Activated CD4-positive, CD25-positive, alpha-beta regulatory T cell treated with anti-CD3 and anti-CD28 coated beads, Interleukin-2, amount 50 U/mL, for 24 hours (primary cell): ENCODE data around the gene LRRC26.

Experiments
- ATAC-seq, 2 donors: fragments of 150-1000 bp; cut with Tn5 transposase; one replicate each; pipeline ENCODE4 v1.10.0; 2021; ENCODE audit warnings: mild to moderate bottlenecking in 1 of 2, moderate library complexity in 1 of 2

Gene LRRC26

GRCh38 chr9:137166380-137167229 lies 3.2 kb downstream of the LRRC26 start:
- no peak for ATAC-seq

- no peak for ATAC-seq
These were observed 4.5 kb downstream of the LRRC26 start for GRCh38 chr9:137165250-137165836.

GRCh38 chr9:137164370-137165249 lies 5.2 kb downstream of the LRRC26 start:
- no peak for ATAC-seq

- no peak for ATAC-seq
These were observed 6.0 kb downstream of the LRRC26 start for GRCh38 chr9:137163805-137164204.

GRCh38 chr9:137163365-137163715 lies 6.5 kb downstream of the LRRC26 start:
- no peak for ATAC-seq

GRCh38 chr9:137162505-137163364 lies 7.1 kb downstream of the LRRC26 start:
- no peak for ATAC-seq

GRCh38 chr9:137161558-137162486 lies 8.0 kb downstream of the LRRC26 start:
- no peak for ATAC-seq

- no peak for ATAC-seq
These were observed 8.9 kb downstream of the LRRC26 start for GRCh38 chr9:137160716-137161557.

- ATAC-seq: no peak
These were observed 9.8 kb downstream of the LRRC26 start for GRCh38 chr9:137160054-137160425.

GRCh38 chr9:137159105-137160053 lies 10.5 kb downstream of the LRRC26 start:
- ATAC-seq: no peak

GRCh38 chr9:137158625-137159024 lies 11.2 kb downstream of the LRRC26 start:
- no peak for ATAC-seq

GRCh38 chr9:137157618-137158415 lies 12.0 kb downstream of the LRRC26 start:
- ATAC-seq: no peak

GRCh38 chr9:137156567-137157375 lies 13.1 kb downstream of the LRRC26 start:
- ATAC-seq: peak; percentile 58 to 70

- no peak for ATAC-seq
These were observed 16.9 kb downstream of the LRRC26 start for GRCh38 chr9:137152844-137153405.

GRCh38 chr9:137150617-137151457 lies 19.0 kb downstream of the LRRC26 start:
- peak; percentile 33 to 47 for ATAC-seq
